Smooth muscle cell (in vitro differentiated cells): ENCODE measurements around the gene SLC19A1. TPM values are rescaled to one million over a fixed set of nuclear protein-coding genes. Genes with fewer than 3 reads are reported as not detected.

Experiments
- DNase-seq: peaks from one replicate; lab custom pipeline; 2025; ENCODE audit not compliant: unreplicated experiment; lab: John Stamatoyannopoulos, UW
- H2AFZ ChIP-seq: fragments of 200-600 bp; sonication (generic); 2 replicates; pipeline ENCODE4 v1.6.0; 2016; ENCODE audit warnings: antibody characterized with exemption, low read depth, mild to moderate bottlenecking
- H3F3A ChIP-seq: fragments of 200-600 bp; sonication (generic); 2 replicates; pipeline ENCODE4 v1.6.0; 2017; ENCODE audit warnings: antibody characterized with exemption, low read depth
- H3K27ac ChIP-seq: fragments of 200-600 bp; sonication (generic); 2 replicates; pipeline ENCODE4 v1.5.1; 2016; ENCODE audit warnings: low read depth, mild to moderate bottlenecking
- H3K27me3 ChIP-seq: fragments of 200-600 bp; sonication (generic); 2 replicates; pipeline ENCODE4 v1.6.1; 2016; ENCODE audit warnings: low read depth, mild to moderate bottlenecking
- H3K36me3 ChIP-seq: fragments of 200-600 bp; sonication (generic); 2 replicates; pipeline ENCODE4 v1.5.1; 2016; ENCODE audit warnings: low read depth
- H3K4me1 ChIP-seq: fragments of 200-600 bp; sonication (generic); 2 replicates; pipeline ENCODE4 v1.5.1; 2016; ENCODE audit warnings: low read depth
- H3K4me2 ChIP-seq: fragments of 200-600 bp; sonication (generic); 2 replicates; pipeline ENCODE4 v1.6.0; 2016; ENCODE audit warnings: mild to moderate bottlenecking
- H3K4me3 ChIP-seq: fragments of 200-600 bp; sonication (generic); 2 replicates; pipeline ENCODE4 v1.5.1; 2016; ENCODE audit warnings: mild to moderate bottlenecking
- H3K79me2 ChIP-seq: fragments of 200-600 bp; sonication (generic); 2 replicates; pipeline ENCODE4 v1.6.0; 2016; ENCODE audit warnings: low read depth, mild to moderate bottlenecking
- H3K9ac ChIP-seq: fragments of 200-600 bp; sonication (generic); 2 replicates; pipeline ENCODE4 v1.6.0; 2016; ENCODE audit warnings: low read depth
- H3K9me3 ChIP-seq: fragments of 200-600 bp; sonication (generic); replicated peaks from 2 replicates; pipeline ENCODE4 v1.5.1; 2016; ENCODE audit warnings: low read depth
- H4K20me1 ChIP-seq: fragments of 200-600 bp; sonication (generic); 2 replicates; pipeline ENCODE4 v1.6.0; 2016; ENCODE audit warnings: low read depth
- CTCF ChIP-seq: fragments of 200-600 bp; sonication (generic); IDR thresholded peaks from 2 replicates; pipeline ENCODE4 v1.5.1; 2017; ENCODE audit warnings: borderline replicate concordance, mild to moderate bottlenecking, antibody characterized with exemption; ENCODE audit not compliant: insufficient read depth, poor library complexity, severe bottlenecking
- WGBS: methylation state at CpG from one replicate; pipeline ENCODE4 v1.1.7; 2016; ENCODE audit warnings: low lambda C conversion rate; 5-methylcytosine and 5-hydroxymethylcytosine counted together
- polyA plus RNA-seq: library from polyadenylated mRNA; unstranded; fragments of >200 nt; fragmentation: Nextera tagmentation; extraction: Ambion mirVana; gene quantifications from 2 replicates; pipeline ENCODE4 v1.2.1, GENCODE V29; 2016
- total RNA-seq: library from RNA; depleted of rRNA; stranded (reverse); fragments of >200 nt; gene quantifications from 2 replicates; pipeline ENCODE4 v1.2.3, GENCODE V29; 2014

The SLC19A1 gene
- total and polyA plus RNA-seq, 2 experiments from 2014 or later = 2.3 to 33.2 TPM

DNA sequence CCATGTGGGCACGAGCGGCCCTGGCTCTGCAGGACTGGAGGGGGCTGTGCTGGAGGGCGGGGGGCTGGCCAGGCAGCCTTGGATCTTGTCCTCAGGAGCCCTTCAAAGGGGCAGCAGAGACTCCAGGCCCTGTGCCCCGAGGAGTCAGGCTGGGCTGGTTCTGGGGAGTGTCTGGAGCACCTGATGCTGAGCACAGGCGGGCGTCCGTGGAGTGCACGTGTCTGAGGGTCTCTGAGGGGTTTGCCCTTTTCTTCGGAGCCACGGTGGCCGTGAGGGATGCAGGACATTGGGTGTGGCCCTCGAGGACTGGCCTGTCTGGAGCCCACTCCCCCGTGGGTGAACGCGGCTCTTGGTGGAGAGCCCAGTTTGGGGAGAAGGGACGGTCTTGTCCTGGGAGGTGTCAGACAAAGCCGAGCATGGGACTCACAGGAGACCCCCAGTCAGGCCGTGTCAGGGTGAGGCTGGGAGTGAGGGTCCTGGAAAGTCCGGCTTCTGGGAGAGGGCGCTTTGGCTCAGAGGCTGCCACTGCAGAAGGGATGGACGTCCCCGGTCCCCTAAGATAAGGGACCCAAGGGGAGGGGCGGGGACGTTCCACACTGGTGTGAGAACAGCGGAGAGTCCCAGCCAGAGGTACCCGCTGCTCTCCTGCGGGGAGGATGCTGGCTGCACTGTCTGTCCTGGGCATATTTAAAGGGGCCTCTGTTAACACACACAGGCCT lies 76.5 kb downstream of the SLC19A1 start:
- H3K4me2 ChIP-seq = no peak overlapping the region
- no peaks in the 10 kb centered on the region for H3K27me3 ChIP-seq
- H4K20me1 ChIP-seq = peaks cover 99% of the 10 kb centered on the region
- no peak for TF ChIP-seq CTCF
- H3K4me1 ChIP-seq = peaks cover 5% of the 10 kb centered on the region
- DNase-seq = no peak
- H3F3A ChIP-seq = peaks cover 18% of the 10 kb centered on the region
- H3K79me2 ChIP-seq = peaks cover 93% of the 10 kb centered on the region
- H3K9ac ChIP-seq = no peak overlapping the region
- H3K4me3 ChIP-seq = no peak overlapping the region
- no peaks in the 10 kb centered on the region for H3K9me3 ChIP-seq
- H3K36me3 ChIP-seq = peaks cover 6% of the 10 kb centered on the region
- WGBS = 93% methylated on average over 26 of the region's 27 CpGs
- H3K27ac ChIP-seq = no peak overlapping the region
- H2AFZ ChIP-seq = no peak overlapping the region

DNA sequence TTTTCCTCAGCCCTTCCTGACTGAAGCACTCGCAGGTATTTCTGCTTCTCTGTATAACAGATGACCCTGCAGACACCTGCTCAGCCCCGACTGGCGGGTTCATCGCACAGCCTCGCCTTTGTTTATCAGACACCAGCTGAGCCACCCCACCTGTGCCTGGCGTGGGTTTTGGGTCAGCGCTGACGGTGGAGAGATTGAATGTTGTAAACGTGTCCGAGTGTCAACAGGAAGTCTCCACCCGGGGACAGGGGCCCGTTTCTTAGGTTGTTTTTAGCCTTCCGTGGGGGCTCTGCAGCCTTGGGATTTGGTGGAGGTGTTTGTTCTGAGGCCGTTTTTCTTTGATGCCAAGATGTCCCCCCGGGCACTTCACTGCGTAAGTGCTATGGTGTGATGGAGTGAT lies 77.1 kb downstream of the SLC19A1 start:
- no peak overlapping the region for H3K27ac ChIP-seq
- peaks cover 96% of the 10 kb centered on the region for H3K79me2 ChIP-seq
- H2AFZ ChIP-seq = no peak overlapping the region
- WGBS = 93% methylated on average over 16 of the region's 16 CpGs
- peaks cover 6% of the 10 kb centered on the region for H3K36me3 ChIP-seq
- no peak for TF ChIP-seq CTCF
- no peaks in the 10 kb centered on the region for H3K9me3 ChIP-seq
- H3K9ac ChIP-seq = no peak overlapping the region
- no peaks in the 10 kb centered on the region for H3K27me3 ChIP-seq
- peaks cover 99% of the 10 kb centered on the region for H4K20me1 ChIP-seq
- peaks cover 4% of the 10 kb centered on the region for H3K4me1 ChIP-seq
- no peak for DNase-seq
- H3K4me3 ChIP-seq = no peak overlapping the region
- peaks cover 17% of the 10 kb centered on the region for H3F3A ChIP-seq
- H3K4me2 ChIP-seq = no peak overlapping the region

GRCh38 chr21:45464309-45464708 lies 77.9 kb downstream of the SLC19A1 start:
- WGBS = 92% methylated on average over 5 of the region's 5 CpGs
- Histone ChIP-seq H3K9ac (no peak overlapping the region), H3K79me2 (peaks cover 97% of the 10 kb centered on the region), H3K9me3 (no peaks in the 10 kb centered on the region), H4K20me1 (peaks cover 99% of the 10 kb centered on the region), H3K27me3 (no peaks in the 10 kb centered on the region), H3K4me1 (no peaks in the 10 kb centered on the region), H2AFZ (no peak overlapping the region), H3K36me3 (peaks cover 6% of the 10 kb centered on the region), H3K4me3 (no peak overlapping the region), H3F3A (peaks cover 9% of the 10 kb centered on the region), H3K27ac (no peak overlapping the region), H3K4me2 (no peak overlapping the region)
- no peak for DNase-seq
- no peak for TF ChIP-seq CTCF

GRCh38 chr21:45463871-45464270 lies 78.4 kb downstream of the SLC19A1 start:
- Histone ChIP-seq H3K4me3 (no peak overlapping the region), H3K9ac (no peak overlapping the region), H3K9me3 (no peaks in the 10 kb centered on the region), H3K4me2 (no peak overlapping the region), H3K4me1 (no peaks in the 10 kb centered on the region), H3K36me3 (peaks cover 6% of the 10 kb centered on the region), H3K27me3 (no peaks in the 10 kb centered on the region), H4K20me1 (peaks cover 99% of the 10 kb centered on the region), H2AFZ (no peak overlapping the region), H3K79me2 (peaks cover 97% of the 10 kb centered on the region), H3F3A (peaks cover 8% of the 10 kb centered on the region), H3K27ac (no peak overlapping the region)
- TF ChIP-seq CTCF = no peak
- no peak for DNase-seq
- 96% methylated on average over 7 of the region's 7 CpGs for WGBS
